Neural progenitor cell (in vitro differentiated cells): ENCODE data around the gene MFSD11. TPM values are rescaled to one million over a fixed set of nuclear protein-coding genes. Genes with fewer than 3 reads are reported as not detected.
"Not testable (repeated sequence)": the region's sequence is repeated elsewhere in the genome, so short reads cannot be mapped to it uniquely, and the experiment has no call there.

Source experiments
- DNase-seq: peaks from one replicate; pipeline ENCODE4 v3.0.0-alpha.2; 2016; ENCODE audit warnings: low spot score
- H2AFZ ChIP-seq: fragments of 200-600 bp; sonication (generic); replicated peaks from 2 replicates; pipeline ENCODE4 v1.6.1; 2016; ENCODE audit warnings: antibody characterized with exemption
- H3F3A ChIP-seq: fragments of 200-600 bp; sonication (generic); 2 replicates; pipeline ENCODE4 v1.6.1; 2016; ENCODE audit warnings: antibody characterized with exemption, low read depth
- H3K27ac ChIP-seq: fragments of 200-600 bp; sonication (generic); 2 replicates; pipeline ENCODE4 v1.5.1; 2016; ENCODE audit warnings: mild to moderate bottlenecking
- H3K27me3 ChIP-seq: fragments of 200-600 bp; sonication (generic); 2 replicates; pipeline ENCODE4 v1.6.1; 2016; ENCODE audit warnings: mild to moderate bottlenecking, moderate library complexity
- H3K36me3 ChIP-seq: fragments of 200-600 bp; sonication (generic); 2 replicates; pipeline ENCODE4 v1.5.1; 2016
- H3K4me1 ChIP-seq: fragments of 200-600 bp; sonication (generic); 2 replicates; pipeline ENCODE4 v1.6.1; 2016; ENCODE audit warnings: mixed run types
- H3K4me2 ChIP-seq: fragments of 200-600 bp; sonication (generic); 2 replicates; pipeline ENCODE4 v1.6.1; 2016
- H3K4me3 ChIP-seq: fragments of 200-600 bp; sonication (generic); 2 replicates; pipeline ENCODE4 v1.5.1; 2016
- H3K79me2 ChIP-seq: fragments of 200-600 bp; sonication (generic); 2 replicates; pipeline ENCODE4 v1.6.1; 2016; ENCODE audit warnings: low read depth
- H3K9ac ChIP-seq: fragments of 200-600 bp; sonication (generic); 2 replicates; pipeline ENCODE4 v1.6.1; 2016
- H3K9me3 ChIP-seq: fragments of 200-600 bp; sonication (generic); 2 replicates; pipeline ENCODE4 v1.5.1; 2016; ENCODE audit warnings: low read depth
- H4K20me1 ChIP-seq: fragments of 200-600 bp; sonication (generic); 2 replicates; pipeline ENCODE4 v1.6.1; 2016; ENCODE audit warnings: low read depth
- H3K27ac Mint-ChIP-seq: 3 replicates; pipeline ENCODE4 v1.8.0; 2021; ENCODE audit warnings: mixed read lengths
- H3K27me3 Mint-ChIP-seq: 2 replicates; pipeline ENCODE4 v1.8.0; 2022; ENCODE audit warnings: low read depth, mild to moderate bottlenecking, inconsistent platforms, moderate library complexity, mixed read lengths; ENCODE audit not compliant: insufficient read depth
- H3K36me3 Mint-ChIP-seq: 3 replicates; pipeline ENCODE4 v1.8.0; 2021; ENCODE audit warnings: mixed read lengths
- H3K4me1 Mint-ChIP-seq: 3 replicates; pipeline ENCODE4 v1.8.0; 2021; ENCODE audit warnings: mixed read lengths
- H3K4me3 Mint-ChIP-seq: 3 replicates; pipeline ENCODE4 v1.8.0; 2021; ENCODE audit warnings: mild to moderate bottlenecking, moderate library complexity, mixed read lengths
- H3K9me3 Mint-ChIP-seq: 3 replicates; pipeline ENCODE4 v1.8.0; 2020; ENCODE audit warnings: mixed read lengths
- EZH2 ChIP-seq: fragments of 200-600 bp; sonication (generic); IDR thresholded peaks from 2 replicates; pipeline ENCODE4 v1.6.1; 2017; ENCODE audit warnings: antibody characterized with exemption, mild to moderate bottlenecking, moderate library complexity
- EZH2phosphoT487 ChIP-seq: fragments of 200-600 bp; sonication (generic); IDR thresholded peaks from 2 replicates; pipeline ENCODE4 v1.6.1; 2017; ENCODE audit warnings: antibody characterized with exemption
- total RNA-seq: library from RNA; depleted of rRNA; stranded (reverse); fragments of >200 nt; gene quantifications from 2 replicates; pipeline ENCODE4 v1.2.3, GENCODE V29; 2015; ENCODE audit warnings: low replicate concordance
- TF ChIP-seq, protein P1 (sequence below): fragments of 200-600 bp; sonication (generic); IDR thresholded peaks from 2 replicates; pipeline ENCODE4 v1.5.1; 2017; ENCODE audit warnings: antibody characterized with exemption, mild to moderate bottlenecking

MFSD11 gene
- total RNA-seq, 1 donor from 2014 or later, result 25.7 TPM

DNA sequence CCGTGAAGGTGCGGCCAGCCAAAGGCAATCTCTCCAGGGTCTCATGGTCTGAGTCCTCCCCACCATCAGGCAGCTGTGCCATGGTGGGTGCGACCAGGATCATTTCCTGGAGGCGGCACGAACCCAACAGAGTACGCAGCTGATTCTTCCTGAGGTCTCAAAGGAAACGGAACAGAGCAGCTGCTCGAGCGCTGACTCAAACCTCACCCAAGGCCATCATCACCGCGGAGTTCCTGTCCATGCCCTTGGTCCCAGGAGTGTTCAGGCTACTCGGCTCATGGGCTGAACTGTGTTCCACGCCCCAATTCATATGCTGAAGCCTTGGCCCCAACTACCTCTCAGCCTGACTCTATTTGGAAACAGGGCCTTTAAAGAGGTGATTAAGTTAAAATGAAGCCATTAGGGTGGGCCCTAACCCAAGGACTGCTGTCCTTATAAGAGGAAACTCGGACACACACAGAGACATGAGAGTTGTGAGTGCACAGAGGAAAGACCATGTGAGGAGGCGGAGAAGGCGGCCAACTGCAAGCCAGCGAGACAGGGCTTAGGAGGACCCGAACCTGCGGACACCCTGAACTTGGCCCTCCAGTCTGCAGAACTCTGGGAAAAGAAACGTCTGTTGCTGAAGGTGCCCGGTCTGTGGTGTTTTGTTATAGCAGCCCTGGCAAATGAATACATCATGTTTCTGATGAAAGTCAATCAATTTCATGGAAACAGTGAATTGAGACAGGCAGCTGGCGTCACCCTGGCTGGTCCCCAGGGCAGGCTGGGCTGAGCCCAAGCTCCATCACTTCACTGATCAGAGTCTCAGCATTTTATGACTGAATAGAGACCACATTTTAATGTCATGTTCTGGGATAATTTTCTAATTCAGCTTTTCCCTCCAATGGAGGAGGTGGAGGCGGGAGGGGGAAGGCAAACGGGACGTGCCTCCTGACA is 40.9 kb upstream of the MFSD11 start:
- H4K20me1 ChIP-seq, result peaks cover 13% of the 10 kb centered on the region
- peaks cover 65% of the 10 kb centered on the region for H3K4me1 Mint-ChIP-seq

DNA sequence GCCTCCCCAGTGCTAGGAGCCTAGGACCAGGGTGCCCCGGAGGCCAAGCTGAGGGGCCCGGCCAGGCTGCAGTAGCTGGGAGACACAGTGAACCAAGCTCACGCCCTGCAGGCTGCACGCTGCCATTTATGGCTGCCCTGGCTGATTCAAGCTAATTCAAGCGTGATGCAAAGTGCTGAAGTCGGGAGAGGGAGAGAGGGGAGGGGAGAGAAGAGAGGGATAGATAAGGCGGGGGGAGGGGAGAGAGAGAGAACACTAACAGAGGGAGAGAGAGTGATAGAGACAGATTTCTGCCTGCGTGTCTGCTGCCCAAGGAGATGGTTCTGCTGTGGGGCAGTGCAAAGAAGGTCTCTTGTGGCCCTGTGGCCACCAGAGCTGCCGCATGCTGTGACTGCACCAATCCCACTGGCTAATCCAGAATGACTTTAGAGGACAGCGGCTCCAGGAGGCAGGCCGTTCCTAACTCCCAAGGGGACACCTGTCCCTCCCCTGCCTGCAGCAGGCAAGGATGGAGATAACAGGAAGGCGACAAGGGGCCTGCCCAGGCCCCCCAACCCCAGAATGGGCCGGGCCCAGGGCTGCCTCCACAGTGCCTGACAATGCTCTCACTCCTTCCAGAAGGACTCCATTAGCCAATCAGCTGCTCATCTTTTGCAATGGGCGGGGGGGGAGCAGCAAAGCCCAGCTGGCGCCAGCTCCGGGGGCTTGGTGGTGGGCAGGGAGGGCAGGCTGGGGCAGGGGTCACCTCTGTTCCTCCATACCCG is 40.0 kb upstream of the MFSD11 start:
- TF ChIP-seq, protein P1, sequence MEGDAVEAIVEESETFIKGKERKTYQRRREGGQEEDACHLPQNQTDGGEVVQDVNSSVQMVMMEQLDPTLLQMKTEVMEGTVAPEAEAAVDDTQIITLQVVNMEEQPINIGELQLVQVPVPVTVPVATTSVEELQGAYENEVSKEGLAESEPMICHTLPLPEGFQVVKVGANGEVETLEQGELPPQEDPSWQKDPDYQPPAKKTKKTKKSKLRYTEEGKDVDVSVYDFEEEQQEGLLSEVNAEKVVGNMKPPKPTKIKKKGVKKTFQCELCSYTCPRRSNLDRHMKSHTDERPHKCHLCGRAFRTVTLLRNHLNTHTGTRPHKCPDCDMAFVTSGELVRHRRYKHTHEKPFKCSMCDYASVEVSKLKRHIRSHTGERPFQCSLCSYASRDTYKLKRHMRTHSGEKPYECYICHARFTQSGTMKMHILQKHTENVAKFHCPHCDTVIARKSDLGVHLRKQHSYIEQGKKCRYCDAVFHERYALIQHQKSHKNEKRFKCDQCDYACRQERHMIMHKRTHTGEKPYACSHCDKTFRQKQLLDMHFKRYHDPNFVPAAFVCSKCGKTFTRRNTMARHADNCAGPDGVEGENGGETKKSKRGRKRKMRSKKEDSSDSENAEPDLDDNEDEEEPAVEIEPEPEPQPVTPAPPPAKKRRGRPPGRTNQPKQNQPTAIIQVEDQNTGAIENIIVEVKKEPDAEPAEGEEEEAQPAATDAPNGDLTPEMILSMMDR, result peak; percentile 5
- TF ChIP-seq EZH2, result no peak
- Histone ChIP-seq H3K79me2 (peaks cover 20% of the 10 kb centered on the region), H3K4me3 (peak overlapping the region; percentile 23), H3K4me1 (peaks cover 46% of the 10 kb centered on the region), H3K27ac (peak overlapping the region; percentile 57), H2AFZ (peak overlapping the region; percentile 31), H3K9ac (no peak overlapping the region), H3K4me2 (peak overlapping the region; percentile 68), H3K9me3 (no peaks in the 10 kb centered on the region), H3F3A (peaks cover 28% of the 10 kb centered on the region), H4K20me1 (peaks cover 18% of the 10 kb centered on the region), H3K27me3 (no peaks in the 10 kb centered on the region), H3K36me3 (no peaks in the 10 kb centered on the region)
- H3K36me3 Mint-ChIP-seq, result peaks cover 2% of the 10 kb centered on the region
- H3K9me3 Mint-ChIP-seq, result no peaks in the 10 kb centered on the region
- H3K27me3 Mint-ChIP-seq, result peaks cover 7% of the 10 kb centered on the region
- DNase-seq, result peak; percentile 91
- H3K27ac Mint-ChIP-seq, result peak overlapping the region; percentile 88
- peak overlapping the region; percentile 3 for H3K4me3 Mint-ChIP-seq
- peaks cover 64% of the 10 kb centered on the region for H3K4me1 Mint-ChIP-seq

More for the DNA sequence above, 40.9 kb upstream of the MFSD11 start:
- Mint-ChIP-seq H3K36me3 (peaks cover 2% of the 10 kb centered on the region), H3K4me3 (peak overlapping the region; percentile 3), H3K27me3 (peaks cover 7% of the 10 kb centered on the region), H3K27ac (peak overlapping the region; percentile 88), H3K9me3 (no peaks in the 10 kb centered on the region)
- Histone ChIP-seq H2AFZ (no peak overlapping the region), H3K27ac (no peak overlapping the region), H3K79me2 (peaks cover 16% of the 10 kb centered on the region), H3K4me3 (no peak overlapping the region), H3K4me2 (peak overlapping the region; percentile 68), H3K27me3 (no peaks in the 10 kb centered on the region), H3K36me3 (no peaks in the 10 kb centered on the region), H3F3A (peaks cover 27% of the 10 kb centered on the region), H3K4me1 (peaks cover 45% of the 10 kb centered on the region), H3K9me3 (no peaks in the 10 kb centered on the region), H3K9ac (no peak overlapping the region)
- TF ChIP-seq EZH2phosphoT487 (no peak), EZH2 (no peak)
- TF ChIP-seq, protein P1, result no peak
- DNase-seq, result no peak

DNA sequence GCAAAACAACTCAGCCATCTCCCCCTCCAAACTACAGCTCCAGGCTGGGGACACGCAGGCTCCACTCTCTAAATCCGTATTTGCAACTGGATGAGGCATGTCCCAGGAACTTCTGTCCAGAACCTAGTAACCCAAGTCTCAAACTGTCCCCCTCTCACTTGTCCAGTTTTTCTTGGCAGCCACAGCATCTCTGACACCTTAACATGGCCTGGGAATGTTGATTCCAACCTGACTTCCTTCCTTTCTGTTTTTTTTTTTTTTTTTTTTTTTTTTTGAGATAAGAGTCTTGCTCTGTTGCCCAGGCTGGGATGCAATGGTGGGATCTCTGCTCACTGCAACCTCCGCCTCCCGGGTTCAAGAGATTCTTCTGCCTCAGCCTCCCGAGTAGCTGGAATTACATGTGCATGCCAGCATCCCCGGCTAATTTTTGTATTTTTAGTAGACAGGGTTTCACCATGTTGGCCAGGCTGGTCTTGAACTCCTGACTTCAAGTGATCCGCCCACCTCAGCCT is 39.4 kb upstream of the MFSD11 start:
- peak overlapping the region; percentile 68 for H3K4me2 ChIP-seq
- not testable (repeated sequence) for H3K4me3 ChIP-seq, H3K9me3 Mint-ChIP-seq, H3K9ac ChIP-seq, H2AFZ ChIP-seq, H3K36me3 Mint-ChIP-seq, DNase-seq, H3K27ac Mint-ChIP-seq, H3K36me3 ChIP-seq, H3K27me3 ChIP-seq, H3K27me3 Mint-ChIP-seq, H3K9me3 ChIP-seq
- H3K4me1 ChIP-seq, result peaks cover 46% of the 10 kb centered on the region
- H4K20me1 ChIP-seq, result peaks cover 18% of the 10 kb centered on the region
- H3F3A ChIP-seq, result peaks cover 28% of the 10 kb centered on the region
- Mint-ChIP-seq H3K4me1 (peaks cover 71% of the 10 kb centered on the region), H3K4me3 (peak overlapping the region; percentile 43)
- peaks cover 20% of the 10 kb centered on the region for H3K79me2 ChIP-seq
- H3K27ac ChIP-seq, result peak overlapping the region; percentile 57
